Lower leg skin (tissue), 3 donors: ENCODE measurements around the gene ARHGAP1.

Experiments used
- POLR2A ChIP-seq, 2 donors: fragments of 450-650 bp; IDR thresholded peaks; one replicate each; pipeline ENCODE4 v1.6.1; 2016 to 2017; ENCODE audit warnings: antibody characterized with exemption in 2 of 2, mild to moderate bottlenecking in 1 of 2, moderate library complexity in 1 of 2
- TF ChIP-seq, protein P1 (sequence below), 3 donors: fragments of 450-650 bp; IDR thresholded peaks; one replicate each; pipeline ENCODE4 v1.5.1; 2016; ENCODE audit warnings: antibody characterized with exemption in 3 of 3, mild to moderate bottlenecking in 3 of 3, moderate library complexity in 2 of 3

DNA sequence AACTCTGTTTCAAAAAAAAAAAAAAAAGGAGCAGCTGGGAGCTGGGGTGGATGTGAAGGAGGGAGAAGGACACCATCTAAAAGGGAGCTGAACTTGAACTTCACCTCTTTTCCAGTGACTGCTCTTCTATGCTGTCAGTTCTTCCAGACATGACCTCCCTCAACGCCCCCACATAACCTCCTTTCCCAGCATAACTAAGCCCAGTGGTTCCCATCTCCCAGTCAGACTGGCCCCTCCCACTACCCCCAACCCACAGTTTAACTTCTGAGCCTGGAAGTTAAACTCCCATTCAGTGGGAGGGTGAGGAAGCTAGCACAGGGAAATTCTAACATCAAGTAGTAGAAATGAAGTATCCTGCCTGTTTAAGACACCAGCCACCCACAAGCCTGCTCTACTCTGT is 1.8 kb downstream of the ARHGAP1 start:
- TF ChIP-seq, protein P1, sequence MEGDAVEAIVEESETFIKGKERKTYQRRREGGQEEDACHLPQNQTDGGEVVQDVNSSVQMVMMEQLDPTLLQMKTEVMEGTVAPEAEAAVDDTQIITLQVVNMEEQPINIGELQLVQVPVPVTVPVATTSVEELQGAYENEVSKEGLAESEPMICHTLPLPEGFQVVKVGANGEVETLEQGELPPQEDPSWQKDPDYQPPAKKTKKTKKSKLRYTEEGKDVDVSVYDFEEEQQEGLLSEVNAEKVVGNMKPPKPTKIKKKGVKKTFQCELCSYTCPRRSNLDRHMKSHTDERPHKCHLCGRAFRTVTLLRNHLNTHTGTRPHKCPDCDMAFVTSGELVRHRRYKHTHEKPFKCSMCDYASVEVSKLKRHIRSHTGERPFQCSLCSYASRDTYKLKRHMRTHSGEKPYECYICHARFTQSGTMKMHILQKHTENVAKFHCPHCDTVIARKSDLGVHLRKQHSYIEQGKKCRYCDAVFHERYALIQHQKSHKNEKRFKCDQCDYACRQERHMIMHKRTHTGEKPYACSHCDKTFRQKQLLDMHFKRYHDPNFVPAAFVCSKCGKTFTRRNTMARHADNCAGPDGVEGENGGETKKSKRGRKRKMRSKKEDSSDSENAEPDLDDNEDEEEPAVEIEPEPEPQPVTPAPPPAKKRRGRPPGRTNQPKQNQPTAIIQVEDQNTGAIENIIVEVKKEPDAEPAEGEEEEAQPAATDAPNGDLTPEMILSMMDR (IDR thresholded peaks at IDR 0.05), result no peak
- TF ChIP-seq POLR2A (IDR thresholded peaks at IDR 0.05), result no peak
